ENCODE measurements around the gene PSMB5. TPM values are rescaled to one million over a fixed set of nuclear protein-coding genes. Genes with fewer than 3 reads are reported as not detected.
A peak's percentile ranks its signal among the peaks of the same experiment; 100 is the strongest.

Gene PSMB5
- total and polyA plus RNA-seq, 9 of the 15 experiments (the other 6 are each of a cell fraction or from before 2014, with no cell fraction given), result 198 to 1,870 (median 269) TPM

- TF ChIP-seq NR2C2 (CRISPR knock-in tag; IDR thresholded peaks at IDR 0.05), result no peak
- peak; percentile 3; the same call in 1 of the 2 replicates for TF ChIP-seq NR2C2 (tag; IDR thresholded peaks at IDR 0.05)
- peak; percentile 88 for TF ChIP-seq RB1 (IDR thresholded peaks at IDR 0.05; ENCODE audit: low read depth)
- no peak for TF ChIP-seq ZBTB9 (CRISPR knock-in tag; IDR thresholded peaks at IDR 0.05)
- TF ChIP-seq, protein P1, sequence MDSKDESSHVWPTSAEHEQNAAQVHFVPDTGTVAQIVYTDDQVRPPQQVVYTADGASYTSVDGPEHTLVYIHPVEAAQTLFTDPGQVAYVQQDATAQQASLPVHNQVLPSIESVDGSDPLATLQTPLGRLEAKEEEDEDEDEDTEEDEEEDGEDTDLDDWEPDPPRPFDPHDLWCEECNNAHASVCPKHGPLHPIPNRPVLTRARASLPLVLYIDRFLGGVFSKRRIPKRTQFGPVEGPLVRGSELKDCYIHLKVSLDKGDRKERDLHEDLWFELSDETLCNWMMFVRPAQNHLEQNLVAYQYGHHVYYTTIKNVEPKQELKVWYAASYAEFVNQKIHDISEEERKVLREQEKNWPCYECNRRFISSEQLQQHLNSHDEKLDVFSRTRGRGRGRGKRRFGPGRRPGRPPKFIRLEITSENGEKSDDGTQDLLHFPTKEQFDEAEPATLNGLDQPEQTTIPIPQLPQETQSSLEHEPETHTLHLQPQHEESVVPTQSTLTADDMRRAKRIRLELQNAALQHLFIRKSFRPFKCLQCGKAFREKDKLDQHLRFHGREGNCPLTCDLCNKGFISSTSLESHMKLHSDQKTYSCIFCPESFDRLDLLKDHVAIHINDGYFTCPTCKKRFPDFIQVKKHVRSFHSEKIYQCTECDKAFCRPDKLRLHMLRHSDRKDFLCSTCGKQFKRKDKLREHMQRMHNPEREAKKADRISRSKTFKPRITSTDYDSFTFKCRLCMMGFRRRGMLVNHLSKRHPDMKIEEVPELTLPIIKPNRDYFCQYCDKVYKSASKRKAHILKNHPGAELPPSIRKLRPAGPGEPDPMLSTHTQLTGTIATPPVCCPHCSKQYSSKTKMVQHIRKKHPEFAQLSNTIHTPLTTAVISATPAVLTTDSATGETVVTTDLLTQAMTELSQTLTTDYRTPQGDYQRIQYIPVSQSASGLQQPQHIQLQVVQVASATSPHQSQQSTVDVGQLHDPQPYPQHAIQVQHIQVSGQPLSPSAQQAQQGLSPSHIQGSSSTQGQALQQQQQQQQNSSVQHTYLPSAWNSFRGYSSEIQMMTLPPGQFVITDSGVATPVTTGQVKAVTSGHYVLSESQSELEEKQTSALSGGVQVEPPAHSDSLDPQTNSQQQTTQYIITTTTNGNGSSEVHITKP (IDR thresholded peaks at IDR 0.05; ENCODE audit: partially characterized antibody), result peak; percentile 98
- TF ChIP-seq CHD4 (IDR thresholded peaks at IDR 0.05; ENCODE audit: insufficient read depth, insufficient replicate concordance, low read depth, low read length, poor library complexity, severe bottlenecking), result peak; percentile 33
- TF ChIP-seq, protein P2, sequence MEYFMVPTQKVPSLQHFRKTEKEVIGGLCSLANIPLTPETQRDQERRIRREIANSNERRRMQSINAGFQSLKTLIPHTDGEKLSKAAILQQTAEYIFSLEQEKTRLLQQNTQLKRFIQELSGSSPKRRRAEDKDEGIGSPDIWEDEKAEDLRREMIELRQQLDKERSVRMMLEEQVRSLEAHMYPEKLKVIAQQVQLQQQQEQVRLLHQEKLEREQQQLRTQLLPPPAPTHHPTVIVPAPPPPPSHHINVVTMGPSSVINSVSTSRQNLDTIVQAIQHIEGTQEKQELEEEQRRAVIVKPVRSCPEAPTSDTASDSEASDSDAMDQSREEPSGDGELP (CRISPR knock-in tag; IDR thresholded peaks at IDR 0.05; ENCODE audit: borderline replicate concordance), result 0 out of 2 replicates have a peak, but pooled peaks have one; percentile 1
- TF ChIP-seq ELK3 (CRISPR knock-in tag; IDR thresholded peaks at IDR 0.05), result no peak
- TF ChIP-seq AFF1 (IDR thresholded peaks at IDR 0.05; ENCODE audit: low read depth in 1 of 2, partially characterized antibody in 2 of 2), result peak in 1 of 2 experiments; percentile 97
Measured at GRCh38 chr14:23009939-23010726, 24.6 kb downstream of the PSMB5 start, which contains the start of gene C14orf93 (continued).
